Activated naive CD8-positive, alpha-beta T cell treated with anti-CD3 and anti-CD28 coated beads, Interleukin-2, amount 50 U/mL, for 24 hours (primary cell): ENCODE results near the gene CFAP251.

ENCODE experiments used
- ATAC-seq: fragments of 150-1000 bp; cut with Tn5 transposase; one replicate; pipeline ENCODE4 v1.10.0; 2021
- DNase-seq: peaks from one replicate; pipeline ENCODE4 v3.0.0; 2021
- H3K27ac Mint-ChIP-seq: one replicate; pipeline ENCODE4 v1.8.0; 2021; ENCODE audit warnings: mild to moderate bottlenecking, mixed read lengths
- H3K27me3 Mint-ChIP-seq: one replicate; pipeline ENCODE4 v1.8.0; 2021; ENCODE audit warnings: mixed read lengths
- H3K36me3 Mint-ChIP-seq: one replicate; pipeline ENCODE4 v1.8.0; 2021; ENCODE audit warnings: low read depth, mixed read lengths
- H3K4me1 Mint-ChIP-seq: one replicate; pipeline ENCODE4 v1.8.0; 2021; ENCODE audit warnings: mixed read lengths
- H3K4me3 Mint-ChIP-seq: one replicate; pipeline ENCODE4 v1.8.0; 2021; ENCODE audit warnings: mild to moderate bottlenecking, moderate library complexity, mixed read lengths
- H3K9me3 Mint-ChIP-seq: one replicate; pipeline ENCODE4 v1.8.0; 2021; ENCODE audit warnings: mixed read lengths

Gene CFAP251

GRCh38 chr12:121989276-121990113 is 71.1 kb downstream of the CFAP251 start:
- no peaks in the 10 kb centered on the region for H3K9me3 Mint-ChIP-seq
- H3K4me1 Mint-ChIP-seq: peaks cover 20% of the 10 kb centered on the region
- no peak for ATAC-seq
- H3K4me3 Mint-ChIP-seq: no peak overlapping the region
- H3K36me3 Mint-ChIP-seq: no peaks in the 10 kb centered on the region
- H3K27me3 Mint-ChIP-seq: no peaks in the 10 kb centered on the region
- DNase-seq: no peak
- no peak overlapping the region for H3K27ac Mint-ChIP-seq

- Mint-ChIP-seq H3K36me3 (no peaks in the 10 kb centered on the region), H3K27ac (no peak overlapping the region), H3K4me1 (peaks cover 20% of the 10 kb centered on the region), H3K9me3 (no peaks in the 10 kb centered on the region), H3K4me3 (no peak overlapping the region), H3K27me3 (peaks cover 2% of the 10 kb centered on the region)
- DNase-seq: no peak
- ATAC-seq: no peak
Measured at GRCh38 chr12:121990114-121990647, 71.8 kb downstream of the CFAP251 start.

- H3K27ac Mint-ChIP-seq: peak overlapping the region; percentile 83
- no peaks in the 10 kb centered on the region for H3K36me3 Mint-ChIP-seq
- no peak overlapping the region for H3K4me3 Mint-ChIP-seq
- ATAC-seq (peak; percentile 45), DNase-seq (no peak)
- H3K27me3 Mint-ChIP-seq: peaks cover 2% of the 10 kb centered on the region
- H3K9me3 Mint-ChIP-seq: no peaks in the 10 kb centered on the region
- peaks cover 20% of the 10 kb centered on the region for H3K4me1 Mint-ChIP-seq
Measured at GRCh38 chr12:121990692-121991603, 72.6 kb downstream of the CFAP251 start.

DNA sequence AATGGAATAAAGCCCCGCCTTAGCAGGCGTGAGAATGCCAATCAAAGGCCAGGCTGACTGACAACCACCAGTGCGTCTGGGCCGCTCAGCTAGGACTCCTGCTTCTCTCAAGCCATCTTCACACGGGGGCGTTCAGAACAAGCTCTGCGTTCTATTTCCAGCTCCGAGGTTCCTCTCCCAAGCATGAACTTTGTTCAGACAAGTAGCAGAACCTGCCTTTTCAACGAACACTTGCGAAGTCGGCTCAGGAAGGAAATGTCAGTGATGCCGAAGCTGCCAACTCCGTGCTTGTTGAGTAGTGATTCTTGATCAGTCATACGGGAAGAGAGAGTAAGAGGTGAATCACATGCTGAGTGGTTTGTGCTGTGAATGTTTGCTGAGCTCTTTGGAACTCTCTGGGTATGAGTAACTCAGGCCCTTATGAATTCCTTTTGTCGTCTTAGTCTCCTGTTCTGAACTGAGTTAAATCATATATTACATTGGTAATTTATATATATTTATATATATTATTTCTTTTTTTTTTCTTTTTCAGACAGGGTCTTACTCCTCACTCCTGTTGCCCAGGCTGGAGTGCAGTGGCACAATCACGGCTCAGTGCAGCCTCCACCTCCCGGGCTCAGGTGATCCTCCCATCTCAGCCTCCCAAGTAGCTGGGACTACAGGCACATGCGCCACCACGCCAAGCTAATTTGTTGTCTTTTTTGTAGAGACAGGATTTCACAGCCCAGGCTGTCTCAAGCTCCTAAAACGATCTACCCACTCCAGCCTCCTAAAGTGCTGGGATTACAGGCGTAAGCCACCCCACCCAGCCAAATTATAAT is 73.9 kb downstream of the CFAP251 start:
- Mint-ChIP-seq H3K4me1 (peaks cover 25% of the 10 kb centered on the region), H3K36me3 (no peaks in the 10 kb centered on the region), H3K27ac (peak overlapping the region; percentile 83), H3K9me3 (no peaks in the 10 kb centered on the region), H3K4me3 (peak overlapping the region; percentile 71), H3K27me3 (peaks cover 7% of the 10 kb centered on the region)
- ATAC-seq (peak; percentile 100), DNase-seq (peak; percentile 52)

- Mint-ChIP-seq H3K27me3 (peaks cover 7% of the 10 kb centered on the region), H3K4me3 (no peak overlapping the region), H3K9me3 (peaks cover 4% of the 10 kb centered on the region), H3K27ac (no peak overlapping the region), H3K36me3 (peaks cover 2% of the 10 kb centered on the region), H3K4me1 (peaks cover 16% of the 10 kb centered on the region)
- ATAC-seq (no peak), DNase-seq (no peak)
Measured at GRCh38 chr12:121996050-121996944, 77.9 kb downstream of the CFAP251 start.

DNA sequence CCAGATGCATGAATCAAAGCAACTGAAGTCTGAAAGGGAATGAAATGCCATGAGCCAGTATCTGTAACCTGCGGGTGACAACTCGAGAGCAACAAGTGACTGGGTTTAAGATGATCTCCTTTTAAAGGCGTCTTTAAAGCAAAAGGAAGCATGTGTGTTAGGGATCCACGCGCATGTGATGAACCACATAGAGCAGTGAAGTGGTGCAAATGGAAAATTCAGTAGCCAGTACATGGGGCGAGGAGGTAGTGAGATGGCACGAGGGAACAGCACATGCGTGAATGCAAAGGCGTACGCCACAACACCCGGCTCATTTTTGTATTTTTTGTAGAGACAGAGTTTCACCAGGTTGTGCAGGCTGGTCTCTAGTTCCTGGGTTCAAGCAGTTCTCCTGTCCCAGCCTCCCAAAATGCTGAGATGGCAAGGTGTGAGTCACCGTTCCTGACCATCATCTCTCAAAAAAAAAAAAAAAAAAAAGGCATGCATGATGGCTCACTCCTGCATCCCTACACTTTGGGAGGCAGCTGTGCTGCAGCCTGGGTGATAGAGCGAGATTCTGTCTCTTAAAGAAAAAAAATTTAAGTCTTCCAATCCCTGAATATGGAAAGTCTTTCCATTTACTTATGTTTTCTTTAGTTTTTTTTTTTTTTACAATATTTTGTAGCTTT is 78.7 kb downstream of the CFAP251 start:
- Mint-ChIP-seq H3K4me1 (peaks cover 8% of the 10 kb centered on the region), H3K36me3 (peaks cover 2% of the 10 kb centered on the region), H3K9me3 (peaks cover 4% of the 10 kb centered on the region), H3K27me3 (peaks cover 7% of the 10 kb centered on the region), H3K27ac (no peak overlapping the region), H3K4me3 (no peak overlapping the region)
- ATAC-seq: no peak
- DNase-seq: no peak

GRCh38 chr12:122001466-122002209 is 83.2 kb downstream of the CFAP251 start:
- no peak overlapping the region for H3K4me3 Mint-ChIP-seq
- H3K27ac Mint-ChIP-seq: no peak overlapping the region
- ATAC-seq (no peak), DNase-seq (no peak)
- H3K4me1 Mint-ChIP-seq: peaks cover 31% of the 10 kb centered on the region
- H3K9me3 Mint-ChIP-seq: peaks cover 4% of the 10 kb centered on the region
- peaks cover 12% of the 10 kb centered on the region for H3K27me3 Mint-ChIP-seq
- peaks cover 2% of the 10 kb centered on the region for H3K36me3 Mint-ChIP-seq

DNA sequence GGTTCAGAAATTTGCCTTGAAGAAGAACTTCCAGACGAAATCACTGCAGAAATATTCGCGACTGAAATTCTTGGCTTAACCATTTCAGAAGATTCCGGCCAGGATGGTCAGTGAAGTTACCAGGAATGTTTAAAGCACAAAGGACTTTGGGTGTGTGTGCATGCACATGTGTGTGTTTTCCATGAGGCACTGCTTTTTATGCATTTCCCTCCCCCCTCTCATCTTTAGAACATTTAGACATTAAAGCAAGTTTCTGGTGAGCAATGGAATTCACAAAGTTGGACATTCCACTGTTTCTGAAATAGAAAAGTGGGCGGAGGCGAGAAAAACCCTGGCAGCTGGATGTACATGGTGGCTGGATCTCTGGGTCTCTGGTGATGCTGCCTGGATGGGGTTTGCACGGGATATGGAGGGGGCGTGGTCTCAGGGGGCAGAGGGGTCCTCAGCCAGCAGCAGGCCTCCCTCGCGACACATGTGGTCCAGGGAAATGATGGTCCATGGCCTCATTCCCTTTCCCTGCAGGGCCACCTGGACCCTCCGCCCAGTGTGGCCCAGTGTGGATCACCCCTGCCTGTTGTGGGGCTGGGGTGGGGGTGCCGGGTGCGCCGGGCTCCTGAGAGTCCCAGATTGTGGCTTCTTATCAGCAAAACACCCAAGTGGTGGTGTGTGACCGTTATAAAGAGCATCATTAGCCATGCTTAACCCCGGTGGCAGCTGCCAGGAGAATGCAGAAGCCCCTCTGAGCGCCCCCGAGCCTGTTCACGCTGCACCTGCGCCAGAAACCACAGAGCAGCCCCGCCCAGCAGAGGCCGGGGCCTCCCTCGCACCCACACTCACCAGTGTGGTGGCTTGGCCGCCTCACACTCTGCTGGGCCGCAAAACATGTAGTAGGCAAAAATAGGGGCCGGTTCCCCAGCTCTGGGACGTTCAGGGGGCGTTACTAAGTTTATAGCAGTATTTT is 85.5 kb downstream of the CFAP251 start:
- H3K27ac Mint-ChIP-seq: peak overlapping the region; percentile 35
- no peak overlapping the region for H3K4me3 Mint-ChIP-seq

DNA sequence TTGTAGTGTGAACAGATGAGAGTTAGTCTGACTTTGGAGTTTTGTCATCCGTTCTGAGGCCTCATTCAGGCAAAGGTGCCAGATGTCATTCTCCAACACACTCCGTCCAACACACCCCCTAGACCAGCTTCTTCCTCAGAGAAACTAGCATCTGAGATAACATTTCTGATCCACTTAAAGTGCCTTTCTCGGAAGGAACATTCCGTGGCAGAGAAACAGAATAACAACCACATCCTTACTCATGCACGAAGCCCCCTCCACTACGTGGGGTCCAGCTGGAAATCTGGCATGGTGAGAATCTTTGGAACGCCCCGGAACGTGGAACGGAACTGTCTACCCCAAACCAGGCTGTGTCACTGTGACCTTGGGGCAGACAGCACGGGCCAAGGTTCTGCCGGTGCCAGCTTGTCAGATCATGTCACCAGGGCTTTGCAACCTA is 86.3 kb downstream of the CFAP251 start:
- Mint-ChIP-seq H3K4me3 (no peak overlapping the region), H3K4me1 (peaks cover 34% of the 10 kb centered on the region), H3K27ac (no peak overlapping the region), H3K27me3 (peaks cover 12% of the 10 kb centered on the region), H3K9me3 (peaks cover 1% of the 10 kb centered on the region), H3K36me3 (peaks cover under 1% of the 10 kb centered on the region)
- ATAC-seq: no peak
- DNase-seq: no peak

More for the DNA sequence above, 85.5 kb downstream of the CFAP251 start:
- Mint-ChIP-seq H3K27me3 (peaks cover 12% of the 10 kb centered on the region), H3K36me3 (peaks cover 2% of the 10 kb centered on the region), H3K4me1 (peaks cover 34% of the 10 kb centered on the region), H3K9me3 (peaks cover 4% of the 10 kb centered on the region)
- no peak for DNase-seq
- ATAC-seq: peak; percentile 68

GRCh38 chr12:122005252-122005776 is 86.9 kb downstream of the CFAP251 start:
- Mint-ChIP-seq H3K4me3 (no peak overlapping the region), H3K4me1 (peaks cover 34% of the 10 kb centered on the region), H3K27ac (no peak overlapping the region), H3K27me3 (peaks cover 12% of the 10 kb centered on the region), H3K9me3 (no peaks in the 10 kb centered on the region), H3K36me3 (no peaks in the 10 kb centered on the region)
- DNase-seq (no peak), ATAC-seq (no peak)

DNA sequence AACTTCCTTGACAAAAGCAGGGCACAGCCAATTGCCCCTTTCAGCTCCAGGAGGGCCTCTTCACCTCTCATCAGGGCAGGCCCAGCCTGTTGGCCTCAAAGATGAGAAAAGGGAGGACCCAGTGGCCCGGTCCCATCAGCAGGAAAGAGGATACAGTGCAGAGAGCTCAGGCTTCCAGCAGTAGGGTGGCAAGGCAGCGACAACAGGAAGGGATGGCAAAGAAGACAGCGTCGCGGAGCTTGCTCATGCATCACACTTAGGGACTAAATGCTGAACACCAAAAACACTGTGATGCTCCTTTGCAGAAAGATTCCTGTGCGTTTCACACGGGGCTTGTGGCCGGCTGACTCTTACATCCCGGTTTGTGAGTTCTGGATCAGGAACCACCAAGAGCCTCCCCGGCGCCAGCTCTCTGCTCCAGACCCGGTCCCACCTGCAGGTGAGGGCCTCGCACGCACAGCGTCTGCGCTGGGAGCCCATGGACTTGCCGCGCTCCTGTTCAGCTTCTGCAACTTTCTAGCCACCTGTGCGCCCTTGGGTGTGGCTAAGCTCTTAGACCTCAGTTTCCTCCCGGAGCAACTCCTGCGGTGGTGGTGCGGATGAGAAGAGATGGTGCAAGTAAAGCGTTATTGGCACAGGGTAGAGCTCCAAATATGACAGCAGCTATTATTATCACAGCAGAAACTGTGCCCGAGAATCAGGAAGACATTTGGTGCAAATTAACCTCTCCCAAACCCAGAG is 88.0 kb downstream of the CFAP251 start:
- H3K27me3 Mint-ChIP-seq: peaks cover 12% of the 10 kb centered on the region
- H3K36me3 Mint-ChIP-seq: no peaks in the 10 kb centered on the region
- H3K4me3 Mint-ChIP-seq: no peak overlapping the region
- DNase-seq: no peak
- H3K9me3 Mint-ChIP-seq: no peaks in the 10 kb centered on the region
- ATAC-seq: peak; percentile 25
- peaks cover 34% of the 10 kb centered on the region for H3K4me1 Mint-ChIP-seq
- H3K27ac Mint-ChIP-seq: no peak overlapping the region
